T-helper 1 cell treated with Interleukin-12 subunit alpha and Interleukin-12 subunit beta and Interleukin-4 antibody, amounts not matched to agents 30 ng/mL and 1 ng/mL, for 36 hours (primary cell): ENCODE results near the gene AK2. TPM values are rescaled to one million over a fixed set of nuclear protein-coding genes. Genes with fewer than 3 reads are reported as not detected.
"Not testable (repeated sequence)": the region's sequence is repeated elsewhere in the genome, so short reads cannot be mapped to it uniquely, and the experiment has no call there.

Experiments
- intact Hi-C: fragments of 100-400 bp; cut with micrococcal nuclease; formaldehyde crosslinking; loops from one replicate; pipeline ENCODE4 v1.15.1; 2024
- total RNA-seq: library from RNA; stranded (reverse); gene quantifications from 2 replicates; pipeline ENCODE4 v1.2.3, GENCODE V29; 2022

The AK2 gene
- total RNA-seq, 1 donor from 2014 or later = 222 TPM

DNA sequence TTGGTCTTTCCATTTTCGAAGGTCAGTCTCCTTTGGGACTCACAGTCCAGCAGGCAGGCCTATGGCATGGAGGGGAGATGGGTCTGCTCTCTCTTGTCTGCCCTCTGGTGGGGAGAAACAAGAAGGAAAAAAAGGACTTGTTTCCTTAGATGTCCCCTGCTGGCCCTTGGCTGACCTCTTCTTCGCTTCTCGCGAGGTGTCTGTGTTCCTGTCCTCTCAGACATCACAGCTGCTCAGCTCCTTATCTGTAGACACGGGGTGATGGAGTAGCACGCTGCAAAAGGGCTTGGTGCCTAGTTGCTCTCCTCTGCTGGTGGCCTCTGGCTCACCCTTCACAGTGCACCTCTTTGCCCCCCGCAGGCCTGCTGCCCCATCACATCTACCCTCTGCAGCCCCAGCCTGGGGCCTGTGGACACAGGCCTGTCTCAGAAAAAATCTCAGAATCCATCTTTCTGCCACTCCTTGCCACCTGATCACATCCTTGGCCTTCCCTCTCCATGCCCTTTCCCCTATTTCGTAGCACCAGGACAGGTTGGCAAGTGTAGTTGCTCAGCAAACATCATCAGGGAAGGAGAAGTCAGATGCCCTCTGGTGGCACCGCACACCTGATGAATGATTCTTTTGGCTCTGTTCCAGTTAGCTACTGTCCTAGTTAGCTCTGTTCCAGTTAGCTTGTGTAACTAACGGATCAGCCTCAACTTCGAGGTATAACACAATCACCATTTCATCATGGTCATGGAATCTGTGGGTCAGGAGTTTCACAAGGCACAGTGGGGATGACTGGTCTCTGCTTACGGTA, 18.7 kb upstream of the AK2 start:
- intact Hi-C loops = loop anchor here (1.0 kb wide), 2 partner anchors 122 to 179 kb away; no protein-coding TSS in a partner anchor

GRCh38 chr1:33050221-33051076, 13.8 kb upstream of the AK2 start:
- intact Hi-C loops = no loop called here

GRCh38 chr1:33049371-33049770, 12.7 kb upstream of the AK2 start:
- intact Hi-C loops = no loop called here

DNA sequence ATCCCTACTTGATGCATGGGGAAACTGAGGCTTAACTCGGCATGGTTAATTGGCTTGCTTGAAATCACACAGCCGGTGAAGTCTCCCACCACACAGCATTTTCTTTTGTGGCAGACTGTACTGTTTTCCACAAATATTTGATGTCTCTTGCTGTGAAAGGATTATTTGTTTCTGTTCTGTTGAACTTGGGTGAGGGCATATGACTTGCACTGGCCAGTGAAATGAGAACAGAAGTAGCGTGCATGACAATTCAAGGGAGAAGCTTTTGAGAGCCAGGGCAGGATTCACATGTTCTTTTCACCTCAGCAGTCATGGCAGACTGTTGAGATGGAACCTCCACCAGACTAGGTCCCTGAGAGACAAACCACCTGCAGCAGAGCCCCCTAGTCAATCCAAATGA, 11.7 kb upstream of the AK2 start:
- intact Hi-C loops = no loop called here

DNA sequence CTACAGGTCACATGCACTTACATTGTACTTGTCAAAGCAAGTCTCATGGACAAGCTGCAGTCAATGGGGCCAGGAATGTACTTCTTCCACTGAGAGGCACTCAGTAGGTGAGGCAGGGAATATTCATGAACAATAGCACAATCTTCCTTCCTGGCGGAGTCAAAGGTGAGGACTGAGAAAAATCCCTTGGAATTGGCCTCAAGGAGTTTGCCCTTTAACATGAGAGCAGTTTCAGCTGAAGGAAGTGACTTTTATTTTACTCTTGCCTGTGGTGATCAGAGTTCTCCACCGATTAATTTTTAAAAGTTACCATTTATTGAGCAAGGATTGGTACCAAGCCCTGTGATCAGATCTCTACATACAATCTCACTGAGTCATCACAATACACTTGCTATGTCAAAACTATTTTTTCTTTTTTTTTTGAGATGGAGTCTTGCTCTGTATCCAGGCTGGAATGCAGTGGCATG, 11.2 kb upstream of the AK2 start:
- intact Hi-C loops = no loop called here

DNA sequence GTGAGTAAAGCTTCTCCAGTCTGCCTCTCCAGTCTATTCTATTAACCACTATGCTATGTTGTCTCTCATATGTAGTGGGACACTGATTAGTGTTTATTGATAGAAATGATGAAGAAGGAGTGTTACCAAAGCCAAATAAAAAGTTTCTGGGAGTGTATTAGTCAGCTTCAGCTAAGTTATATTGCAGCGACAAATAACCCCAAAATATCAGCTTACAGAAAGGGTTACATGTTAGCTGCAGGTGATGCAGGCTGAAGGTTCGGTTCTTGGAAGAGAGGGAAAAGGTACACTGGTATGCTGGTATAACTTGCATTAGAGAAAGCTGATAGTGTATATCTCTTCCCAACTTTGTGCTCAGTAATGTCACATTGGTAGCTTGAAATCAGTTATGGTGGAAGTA, 10.6 kb upstream of the AK2 start:
- intact Hi-C loops = no loop called here

- intact Hi-C loops = not testable (repeated sequence)
These were observed 9.6 kb upstream of the AK2 start for GRCh38 chr1:33046234-33046633.

DNA sequence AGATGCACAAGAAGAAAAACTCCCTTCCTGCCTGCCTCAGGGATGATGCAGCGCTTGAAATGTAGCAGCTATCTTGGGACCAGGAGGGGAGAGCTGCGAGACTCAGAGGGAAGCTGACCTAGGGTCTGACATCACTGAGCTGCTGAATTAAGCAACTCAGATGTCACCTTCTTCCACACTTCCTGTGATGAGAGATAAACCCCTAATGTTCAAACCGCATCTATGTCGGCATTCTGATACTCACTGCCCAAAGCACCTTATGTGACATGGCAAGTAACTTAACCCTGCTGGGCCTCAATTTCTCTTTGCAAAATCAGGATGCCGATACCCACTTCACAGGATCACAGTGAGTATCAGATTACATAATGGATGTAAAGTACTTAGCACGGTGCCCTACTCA, 9.1 kb upstream of the AK2 start:
- intact Hi-C loops = no loop called here

DNA sequence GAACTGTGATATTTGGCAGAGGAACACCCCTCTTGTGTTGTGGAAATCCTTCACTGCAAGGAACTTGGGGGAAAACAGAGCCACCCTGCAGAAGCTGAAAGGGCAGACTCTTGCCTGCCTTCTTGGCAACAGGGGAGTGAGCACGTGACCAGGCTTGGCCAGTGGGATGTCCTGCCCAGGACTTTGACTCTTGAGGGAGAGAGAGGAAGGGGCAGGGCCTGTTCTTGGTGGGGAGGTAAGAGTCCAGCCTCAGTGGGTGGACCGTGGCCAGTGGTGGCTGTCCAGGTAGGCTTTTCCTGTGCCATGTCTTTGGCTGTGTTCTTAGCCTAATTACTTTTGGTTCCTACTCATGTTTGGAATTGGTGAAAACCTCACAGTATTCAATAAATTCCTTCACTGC, 8.6 kb upstream of the AK2 start:
- intact Hi-C loops = no loop called here

GRCh38 chr1:33043267-33044092, 6.8 kb upstream of the AK2 start:
- intact Hi-C loops = no loop called here

GRCh38 chr1:33042831-33043230, 6.1 kb upstream of the AK2 start:
- intact Hi-C loops = no loop called here

- intact Hi-C loops = no loop called here
These were observed 4.3 kb upstream of the AK2 start for GRCh38 chr1:33041026-33041425.

- intact Hi-C loops = loop anchor here (5.0 kb wide), 2 partner anchors 432 to 1743 kb away; partner anchors contain the start of genes SNRNP40, ZCCHC17 and ZSCAN20
These were observed 3.2 kb upstream of the AK2 start for GRCh38 chr1:33039840-33040239.

- intact Hi-C loops = loop anchor here (1.0 to 5.0 kb wide), 9 partner anchors 11 to 1739 kb away; partner anchors contain the start of genes BSDC1, RBBP4, S100PBP and SNRNP40
These were observed 595 bp downstream of the AK2 start for GRCh38 chr1:33036051-33036525.

GRCh38 chr1:33032126-33032869, 4.4 kb downstream of the AK2 start:
- intact Hi-C loops = loop anchor here (1.0 kb wide), 1 partner anchor 36 kb away; no protein-coding TSS in a partner anchor

- intact Hi-C loops = no loop called here
These were observed 5.2 kb downstream of the AK2 start for GRCh38 chr1:33031506-33031905.

DNA sequence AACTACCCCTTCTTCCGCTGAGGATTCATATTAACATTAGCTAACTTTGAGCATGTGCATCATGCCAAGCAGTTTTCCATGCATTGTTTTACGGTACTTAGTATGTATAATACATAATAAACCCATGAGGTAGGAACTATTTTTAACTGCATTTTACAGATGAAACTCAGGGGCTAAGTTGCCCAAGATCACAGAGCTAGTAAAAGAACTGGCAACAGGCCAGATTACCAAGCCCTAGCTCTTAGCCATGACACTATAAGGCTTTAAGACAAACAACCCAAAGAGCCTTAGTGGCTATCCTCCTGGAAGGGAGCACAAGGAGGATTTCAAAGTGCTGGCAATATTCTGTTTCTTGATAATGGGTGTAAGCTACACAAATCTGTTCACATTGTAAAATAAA, 6.1 kb downstream of the AK2 start:
- intact Hi-C loops = no loop called here

- intact Hi-C loops = no loop called here
These were observed 6.8 kb downstream of the AK2 start for GRCh38 chr1:33029921-33030320.

DNA sequence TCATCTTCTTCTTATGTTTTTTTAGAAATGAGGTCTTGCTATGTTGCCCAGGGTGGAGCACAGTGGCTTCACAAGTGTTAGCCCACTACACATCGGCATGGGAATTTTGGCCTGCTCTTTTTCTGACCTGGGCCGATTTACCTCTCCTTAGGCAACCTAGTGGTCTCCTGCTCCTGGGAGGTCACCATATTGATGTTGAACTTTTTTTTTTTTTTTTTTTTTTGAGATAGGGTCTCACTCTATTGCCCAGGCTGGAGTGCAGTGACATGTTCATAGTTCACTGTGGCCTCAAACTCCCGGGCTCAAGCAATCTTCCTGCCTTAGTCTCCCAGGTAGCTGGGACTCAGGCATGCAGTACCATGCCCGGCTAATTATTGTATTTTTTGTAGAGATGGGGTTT, 7.5 kb downstream of the AK2 start:
- intact Hi-C loops = no loop called here

DNA sequence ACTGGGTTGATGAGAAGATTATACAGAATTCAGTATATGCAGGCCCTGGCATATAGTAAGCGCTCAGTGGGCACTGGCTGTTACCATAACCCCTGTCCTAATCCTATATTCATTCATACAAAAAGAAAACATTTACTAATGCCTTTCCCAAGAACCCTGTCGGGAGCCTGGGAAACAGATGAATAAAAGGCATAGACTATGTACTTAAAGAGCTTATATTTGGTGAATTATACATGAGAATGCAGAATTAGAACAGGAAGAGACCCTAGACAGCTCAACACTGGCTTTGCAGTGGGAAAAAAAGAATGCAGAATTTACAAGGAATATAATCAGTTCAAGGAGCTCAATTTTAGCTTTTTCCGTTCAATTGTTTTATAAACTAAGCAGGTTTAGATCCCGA, 10.9 kb downstream of the AK2 start:
- intact Hi-C loops = loop anchor here (1.0 to 2.0 kb wide), 3 partner anchors 11 to 44 kb away; partner anchors contain the start of gene AK2
